HEK293 (cell line): ENCODE results near the gene ZSCAN31.

ENCODE experiments used
- CTCF ChIA-PET: fragments of 350-600 bp; formaldehyde crosslinking; extraction: SDS; loops from one replicate; lab custom pipeline; 2021; ENCODE audit warnings: antibody characterized with exemption; lab: Yijun Ruan, JAX
- POLR2A ChIA-PET: fragments of 300-600 bp; formaldehyde crosslinking; extraction: SDS; loops from one replicate; lab custom pipeline; 2020; ENCODE audit warnings: antibody characterized with exemption, inconsistent platforms; lab: Yijun Ruan, JAX
- H3K27ac ChIP-seq: fragments of 200-500 bp; sonication (Bioruptor generic); 2 replicates; pipeline ENCODE4 v1.5.1; 2014; ENCODE audit warnings: low read depth, low read length, control low read depth, inconsistent platforms; ENCODE audit errors: extremely low read depth
- H3K36me3 ChIP-seq, 2 experiments: fragments of 200-500 bp in 1 of 2; sonication (Bioruptor generic) in 1 of 2; 1 replicate in 1 of 2; 2 replicates in 1 of 2; pipeline ENCODE4 v1.5.1; 2014 to 2017; ENCODE audit warnings: inconsistent platforms in 2 of 2, low read length in 2 of 2; ENCODE audit not compliant: control insufficient read depth in 2 of 2, insufficient read depth in 1 of 2
- H3K4me1 ChIP-seq: fragments of 200-500 bp; sonication (Bioruptor generic); 2 replicates; pipeline ENCODE4 v1.5.1; 2014; ENCODE audit warnings: mild to moderate bottlenecking, low read length, inconsistent platforms; ENCODE audit not compliant: control insufficient read depth, insufficient read depth
- H3K4me3 ChIP-seq: 2 replicates; pipeline ENCODE4 v1.5.1; 2011; ENCODE audit warnings: low read depth, mild to moderate bottlenecking, control low read depth, low read length, moderate library complexity
- H3K9me3 ChIP-seq: fragments of 200-500 bp; sonication (Bioruptor generic); 2 replicates; pipeline ENCODE4 v1.5.1; 2014; ENCODE audit warnings: low read depth, low read length, inconsistent platforms; ENCODE audit not compliant: control insufficient read depth, insufficient read depth
- ELK4 ChIP-seq: IDR thresholded peaks from 2 replicates; pipeline ENCODE4 v1.6.1; 2011; ENCODE audit warnings: mild to moderate bottlenecking, low read depth, low read length, borderline replicate concordance
- GLI4 ChIP-seq: fragments of 450-650 bp; formaldehyde crosslinking; IDR thresholded peaks from 2 replicates; pipeline ENCODE4 v1.5.1; 2016; ENCODE audit warnings: missing biosample characterization, missing genetic modification characterization
- HIC1 ChIP-seq: fragments of 450-650 bp; formaldehyde crosslinking; IDR thresholded peaks from 2 replicates; pipeline ENCODE4 v1.5.1; 2016; ENCODE audit warnings: missing biosample characterization, missing genetic modification characterization
- PRDM6 ChIP-seq: fragments of 450-650 bp; formaldehyde crosslinking; IDR thresholded peaks from 2 replicates; pipeline ENCODE4 v1.5.1; 2017; ENCODE audit warnings: missing biosample characterization, missing genetic modification characterization
- RBAK ChIP-seq: fragments of 450-650 bp; formaldehyde crosslinking; IDR thresholded peaks from 2 replicates; pipeline ENCODE4 v1.5.1; 2016; ENCODE audit warnings: missing biosample characterization, missing genetic modification characterization
- SCRT2 ChIP-seq: fragments of 450-650 bp; formaldehyde crosslinking; IDR thresholded peaks from 2 replicates; pipeline ENCODE4 v1.5.1; 2016; ENCODE audit warnings: missing biosample characterization, missing genetic modification characterization
- SETDB1 ChIP-seq: IDR thresholded peaks from one replicate; pipeline ENCODE4 v1.6.1; 2017; ENCODE audit warnings: mild to moderate bottlenecking, low read length, moderate library complexity, mixed read lengths; ENCODE audit not compliant: insufficient read length
- TCF7L2 ChIP-seq: IDR thresholded peaks from 2 replicates; pipeline ENCODE4 v1.6.1; 2011; ENCODE audit warnings: low read depth, mild to moderate bottlenecking, inconsistent platforms, low read length, moderate library complexity, borderline replicate concordance
- ZBTB20 ChIP-seq: fragments of 450-650 bp; formaldehyde crosslinking; IDR thresholded peaks from 2 replicates; pipeline ENCODE4 v1.5.1; 2016; ENCODE audit warnings: missing biosample characterization, missing genetic modification characterization
- ZBTB21 ChIP-seq: fragments of 450-650 bp; formaldehyde crosslinking; IDR thresholded peaks from 2 replicates; pipeline ENCODE4 v1.5.1; 2017; ENCODE audit warnings: missing biosample characterization, missing genetic modification characterization
- ZBTB49 ChIP-seq: fragments of 450-650 bp; formaldehyde crosslinking; IDR thresholded peaks from 2 replicates; pipeline ENCODE4 v1.5.1; 2016; ENCODE audit warnings: missing biosample characterization, missing genetic modification characterization, low read depth
- ZBTB8A ChIP-seq: fragments of 450-650 bp; formaldehyde crosslinking; IDR thresholded peaks from 2 replicates; pipeline ENCODE4 v1.5.1; 2016; ENCODE audit warnings: missing biosample characterization, missing genetic modification characterization
- ZNF155 ChIP-seq: fragments of 450-650 bp; formaldehyde crosslinking; IDR thresholded peaks from 2 replicates; pipeline ENCODE4 v1.5.1; 2016; ENCODE audit warnings: missing biosample characterization, missing genetic modification characterization
- ZNF211 ChIP-seq: fragments of 450-650 bp; formaldehyde crosslinking; IDR thresholded peaks from 2 replicates; pipeline ENCODE4 v1.5.1; 2016; ENCODE audit warnings: low read depth, missing biosample characterization, missing genetic modification characterization
- ZNF223 ChIP-seq: fragments of 450-650 bp; formaldehyde crosslinking; IDR thresholded peaks from 2 replicates; pipeline ENCODE4 v1.5.1; 2016; ENCODE audit warnings: missing biosample characterization, missing genetic modification characterization
- ZNF335 ChIP-seq: fragments of 450-650 bp; formaldehyde crosslinking; conservative IDR thresholded peaks from 2 replicates; pipeline ENCODE4 v1.5.1; 2016; ENCODE audit warnings: missing biosample characterization, missing genetic modification characterization
- ZNF354C ChIP-seq: fragments of 450-650 bp; formaldehyde crosslinking; IDR thresholded peaks from 2 replicates; pipeline ENCODE4 v1.5.1; 2016; ENCODE audit warnings: missing biosample characterization, missing genetic modification characterization, low read depth, borderline replicate concordance
- ZNF366 ChIP-seq: fragments of 450-650 bp; formaldehyde crosslinking; conservative IDR thresholded peaks from 2 replicates; pipeline ENCODE4 v1.5.1; 2016; ENCODE audit warnings: missing biosample characterization, missing genetic modification characterization
- ZNF48 ChIP-seq: fragments of 450-650 bp; formaldehyde crosslinking; IDR thresholded peaks from 2 replicates; pipeline ENCODE4 v1.5.1; 2016; ENCODE audit warnings: missing biosample characterization, missing genetic modification characterization
- ZNF514 ChIP-seq: fragments of 450-650 bp; formaldehyde crosslinking; IDR thresholded peaks from 2 replicates; pipeline ENCODE4 v1.5.1; 2016; ENCODE audit warnings: missing biosample characterization, missing genetic modification characterization
- ZNF521 ChIP-seq: fragments of 450-650 bp; formaldehyde crosslinking; IDR thresholded peaks from 2 replicates; pipeline ENCODE4 v1.5.1; 2017; ENCODE audit warnings: missing biosample characterization, mild to moderate bottlenecking, missing genetic modification characterization
- ZNF596 ChIP-seq: fragments of 450-650 bp; IDR thresholded peaks from 2 replicates; pipeline ENCODE4 v1.5.0; 2018; ENCODE audit warnings: missing biosample characterization, mild to moderate bottlenecking, missing genetic modification characterization, moderate library complexity
- ZNF624 ChIP-seq: fragments of 450-650 bp; formaldehyde crosslinking; IDR thresholded peaks from 2 replicates; pipeline ENCODE4 v1.5.1; 2017; ENCODE audit warnings: missing biosample characterization, missing genetic modification characterization
- ZNF654 ChIP-seq: fragments of 450-650 bp; formaldehyde crosslinking; IDR thresholded peaks from 2 replicates; pipeline ENCODE4 v1.5.1; 2016; ENCODE audit warnings: low read depth, missing biosample characterization, missing genetic modification characterization
- ZNF830 ChIP-seq: fragments of 450-650 bp; IDR thresholded peaks from 2 replicates; pipeline ENCODE4 v1.5.0; 2018; ENCODE audit warnings: missing biosample characterization, missing genetic modification characterization, low read depth, mild to moderate bottlenecking, moderate library complexity
- TF ChIP-seq, protein P1 (sequence below): fragments of 450-650 bp; formaldehyde crosslinking; IDR thresholded peaks from 2 replicates; pipeline ENCODE4 v1.5.1; 2016; ENCODE audit warnings: missing biosample characterization, missing genetic modification characterization, borderline replicate concordance
- TF ChIP-seq, protein P2 (sequence below): fragments of 450-650 bp; formaldehyde crosslinking; IDR thresholded peaks from 2 replicates; pipeline ENCODE4 v1.5.1; 2016; ENCODE audit warnings: missing biosample characterization, missing genetic modification characterization

Gene ZSCAN31

DNA sequence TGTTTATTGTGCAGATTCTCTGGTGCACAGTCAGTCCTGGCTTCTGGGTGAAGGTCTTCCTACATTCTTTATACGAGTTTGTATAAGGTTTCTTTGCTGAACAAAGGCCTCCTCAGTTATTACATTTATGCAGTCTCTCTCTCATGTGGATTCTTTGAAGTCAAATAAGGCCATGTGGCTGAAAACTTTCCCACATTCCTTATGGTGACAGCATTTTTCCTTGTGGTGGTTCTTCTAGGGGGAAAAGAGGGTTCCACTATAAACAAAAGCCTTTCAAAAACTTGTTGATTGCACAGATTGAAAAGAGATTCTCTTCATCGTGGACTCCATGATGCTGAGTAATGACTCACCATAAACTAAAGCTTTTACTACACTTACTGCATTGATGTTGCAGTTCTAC, 44.4 kb upstream of the ZSCAN31 start:
- Histone ChIP-seq H3K9me3 (no peaks in the 10 kb centered on the region), H3K4me3 (no peak overlapping the region), H3K27ac (no peak overlapping the region), H3K4me1 (no peaks in the 10 kb centered on the region), H3K36me3 (peaks cover 50 to 81% of the 10 kb centered on the region in 2 experiments)
- CTCF ChIA-PET: no interaction called here
- TF ChIP-seq ZBTB20 (tag by site-specific recombination): no peak
- TF ChIP-seq SETDB1: no peak
- TF ChIP-seq RBAK: no peak
- no peak for TF ChIP-seq ZNF624
- no peak for TF ChIP-seq ZBTB21 (tag by site-specific recombination)
- TF ChIP-seq ZNF223 (tag by site-specific recombination): no peak
- TF ChIP-seq ZNF514 (tag by site-specific recombination): no peak
- TF ChIP-seq SCRT2 (tag by site-specific recombination): no peak
- no peak for TF ChIP-seq TCF7L2
- TF ChIP-seq ZNF521 (tag by site-specific recombination): no peak
- no peak for TF ChIP-seq ZNF354C (tag by site-specific recombination)
- no peak for TF ChIP-seq ZNF366 (tag by site-specific recombination)
- TF ChIP-seq ZNF654: no peak
- TF ChIP-seq ZNF211 (tag by site-specific recombination): no peak
- no peak for TF ChIP-seq GLI4
- TF ChIP-seq, protein P1, sequence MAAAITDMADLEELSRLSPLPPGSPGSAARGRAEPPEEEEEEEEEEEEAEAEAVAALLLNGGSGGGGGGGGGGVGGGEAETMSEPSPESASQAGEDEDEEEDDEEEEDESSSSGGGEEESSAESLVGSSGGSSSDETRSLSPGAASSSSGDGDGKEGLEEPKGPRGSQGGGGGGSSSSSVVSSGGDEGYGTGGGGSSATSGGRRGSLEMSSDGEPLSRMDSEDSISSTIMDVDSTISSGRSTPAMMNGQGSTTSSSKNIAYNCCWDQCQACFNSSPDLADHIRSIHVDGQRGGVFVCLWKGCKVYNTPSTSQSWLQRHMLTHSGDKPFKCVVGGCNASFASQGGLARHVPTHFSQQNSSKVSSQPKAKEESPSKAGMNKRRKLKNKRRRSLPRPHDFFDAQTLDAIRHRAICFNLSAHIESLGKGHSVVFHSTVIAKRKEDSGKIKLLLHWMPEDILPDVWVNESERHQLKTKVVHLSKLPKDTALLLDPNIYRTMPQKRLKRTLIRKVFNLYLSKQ: no peak
- no peak for TF ChIP-seq ZNF155 (tag by site-specific recombination)
- no peak for TF ChIP-seq ZNF48 (tag by site-specific recombination)
- POLR2A ChIA-PET: no interaction called here

GRCh38 chr6:28378644-28379043, 42.7 kb upstream of the ZSCAN31 start:
- TF ChIP-seq ZBTB8A (tag by site-specific recombination) (no peak), PRDM6 (no peak), ZNF596 (tag by site-specific recombination) (no peak), HIC1 (tag by site-specific recombination) (no peak), ZNF335 (tag by site-specific recombination) (no peak), TCF7L2 (no peak), ZNF830 (no peak), ZBTB49 (no peak), ELK4 (no peak)
- TF ChIP-seq, protein P2, sequence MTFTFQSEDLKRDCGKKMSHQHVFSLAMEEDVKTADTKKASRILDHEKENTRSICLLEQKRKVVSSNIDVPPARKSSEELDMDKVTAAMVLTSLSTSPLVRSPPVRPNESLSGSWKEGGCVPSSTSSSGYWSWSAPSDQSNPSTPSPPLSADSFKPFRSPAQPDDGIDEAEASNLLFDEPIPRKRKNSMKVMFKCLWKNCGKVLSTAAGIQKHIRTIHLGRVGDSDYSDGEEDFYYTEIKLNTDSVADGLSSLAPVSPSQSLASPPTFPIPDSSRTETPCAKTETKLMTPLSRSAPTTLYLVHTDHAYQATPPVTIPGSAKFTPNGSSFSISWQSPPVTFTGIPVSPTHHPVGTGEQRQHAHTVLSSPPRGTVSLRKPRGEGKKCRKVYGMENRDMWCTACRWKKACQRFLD (tag by site-specific recombination): no peak
- H3K4me3 ChIP-seq: no peak overlapping the region
- peaks cover 46 to 65% of the 10 kb centered on the region in 2 experiments for H3K36me3 ChIP-seq
- no peaks in the 10 kb centered on the region for H3K4me1 ChIP-seq
- no peaks in the 10 kb centered on the region for H3K9me3 ChIP-seq
- H3K27ac ChIP-seq: no peak overlapping the region
- CTCF ChIA-PET: interaction anchor here (0.6 kb wide), 1 partner anchor 88 kb away, joined by 6 read pairs; no protein-coding TSS in a partner anchor
- POLR2A ChIA-PET: no interaction called here
